ENCODE measurements around the gene PPP1R1B. TPM values are rescaled to one million over a fixed set of nuclear protein-coding genes. Genes with fewer than 3 reads are reported as not detected.

Gene PPP1R1B
- total and polyA plus RNA-seq, 3 donors from 2014 or later: 22.4 to 63.1 (median 24.3) TPM

DNA sequence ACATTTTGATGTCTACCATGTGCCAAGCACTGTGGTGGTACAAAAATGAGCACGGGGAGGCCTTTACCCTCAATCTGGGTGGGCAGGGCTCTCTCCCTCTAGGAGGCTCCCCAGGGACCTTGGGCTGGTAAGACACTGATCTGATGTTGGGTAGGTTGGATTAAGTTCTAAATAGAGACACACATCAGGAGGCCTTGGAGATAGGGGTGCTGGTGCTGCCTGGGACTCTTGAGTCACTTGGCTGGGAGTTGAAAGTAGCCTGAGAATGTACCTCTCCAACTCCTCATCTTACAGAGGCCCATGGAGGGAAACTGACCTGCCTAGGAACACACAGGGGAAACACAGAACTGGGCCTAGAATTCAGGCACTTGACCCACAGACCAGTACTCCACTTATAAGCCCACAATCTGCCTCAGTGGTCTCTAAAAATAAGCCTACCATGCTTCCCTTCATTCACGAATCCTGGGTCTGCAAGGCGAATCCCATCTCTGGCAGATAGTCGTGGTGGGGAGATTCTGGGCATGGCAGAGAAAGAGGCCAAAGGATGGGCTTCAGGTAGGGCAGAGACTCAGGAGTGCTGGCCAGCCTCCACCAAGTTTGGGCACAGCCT is 17.2 kb upstream of the PPP1R1B start:
- no peak for DNase-seq
- Histone ChIP-seq H3K36me3 (ENCODE audit: low read depth, missing control alignments) (no peaks in the 10 kb centered on the region), H3K27me3 (peaks cover 5% of the 10 kb centered on the region), H3K4me3 (no peak overlapping the region), H3K4me1 (peaks cover 6% of the 10 kb centered on the region), H3K9me3 (no peaks in the 10 kb centered on the region), H3K27ac (no peak overlapping the region)
- TF ChIP-seq, protein P1, sequence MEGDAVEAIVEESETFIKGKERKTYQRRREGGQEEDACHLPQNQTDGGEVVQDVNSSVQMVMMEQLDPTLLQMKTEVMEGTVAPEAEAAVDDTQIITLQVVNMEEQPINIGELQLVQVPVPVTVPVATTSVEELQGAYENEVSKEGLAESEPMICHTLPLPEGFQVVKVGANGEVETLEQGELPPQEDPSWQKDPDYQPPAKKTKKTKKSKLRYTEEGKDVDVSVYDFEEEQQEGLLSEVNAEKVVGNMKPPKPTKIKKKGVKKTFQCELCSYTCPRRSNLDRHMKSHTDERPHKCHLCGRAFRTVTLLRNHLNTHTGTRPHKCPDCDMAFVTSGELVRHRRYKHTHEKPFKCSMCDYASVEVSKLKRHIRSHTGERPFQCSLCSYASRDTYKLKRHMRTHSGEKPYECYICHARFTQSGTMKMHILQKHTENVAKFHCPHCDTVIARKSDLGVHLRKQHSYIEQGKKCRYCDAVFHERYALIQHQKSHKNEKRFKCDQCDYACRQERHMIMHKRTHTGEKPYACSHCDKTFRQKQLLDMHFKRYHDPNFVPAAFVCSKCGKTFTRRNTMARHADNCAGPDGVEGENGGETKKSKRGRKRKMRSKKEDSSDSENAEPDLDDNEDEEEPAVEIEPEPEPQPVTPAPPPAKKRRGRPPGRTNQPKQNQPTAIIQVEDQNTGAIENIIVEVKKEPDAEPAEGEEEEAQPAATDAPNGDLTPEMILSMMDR (IDR thresholded peaks at IDR 0.05): no peak
- TF ChIP-seq POLR2A (IDR thresholded peaks at IDR 0.05): no peak
- WGBS, 2 donors: 90 to 95% methylated on average over 4 of the region's 4 CpGs
- intact Hi-C loops (cut with DNase I; ENCODE audit: low total_unique reads): no loop called here

DNA sequence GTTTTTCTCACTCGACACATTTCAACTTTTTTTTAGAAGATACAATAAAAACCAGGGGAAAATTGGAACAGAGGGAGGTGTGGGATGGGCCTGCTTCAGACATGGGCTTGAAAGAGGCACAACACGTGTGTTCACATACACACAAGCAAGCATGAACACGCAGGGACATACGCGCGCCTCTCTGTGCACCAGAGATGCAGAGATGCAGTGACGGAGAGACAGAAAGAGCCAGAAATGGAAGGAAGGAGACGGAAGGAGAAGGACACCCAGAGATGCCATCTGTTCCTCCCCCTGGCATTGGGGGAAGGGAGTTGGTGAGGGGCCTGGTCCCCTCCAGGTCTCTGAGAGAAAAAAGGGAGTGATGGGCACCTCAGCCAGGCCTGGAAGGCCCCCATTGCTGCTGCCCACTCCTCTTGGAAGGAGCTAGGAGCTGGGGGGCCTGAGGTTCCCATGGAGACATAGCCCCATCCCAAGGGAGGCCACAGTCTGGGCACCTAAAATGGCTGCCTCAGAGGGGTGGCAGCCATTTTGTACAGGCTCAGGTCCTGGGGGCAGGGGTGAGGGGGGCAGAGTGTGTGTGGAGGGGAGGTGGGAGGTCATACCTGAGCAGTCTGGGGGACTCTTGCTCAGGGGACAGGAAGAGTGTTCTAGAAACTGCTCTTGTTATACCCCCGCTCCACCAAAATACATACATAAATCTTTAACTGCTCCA is 15.2 kb upstream of the PPP1R1B start:
- Histone ChIP-seq H3K9me3 (no peaks in the 10 kb centered on the region), H3K4me3 (no peak overlapping the region), H3K27me3 (peaks cover 5% of the 10 kb centered on the region), H3K27ac (no peak overlapping the region), H3K36me3 (ENCODE audit: low read depth, missing control alignments) (no peaks in the 10 kb centered on the region), H3K4me1 (no peaks in the 10 kb centered on the region)
- TF ChIP-seq, protein P1 (IDR thresholded peaks at IDR 0.05): no peak
- no peak for TF ChIP-seq POLR2A (IDR thresholded peaks at IDR 0.05)
- WGBS, 2 donors: 89 to 90% methylated on average over 9 of the region's 9 CpGs
- no peak for DNase-seq
- intact Hi-C loops (cut with DNase I; ENCODE audit: low total_unique reads): no loop called here

- H3K36me3 ChIP-seq (ENCODE audit: low read depth, missing control alignments): no peaks in the 10 kb centered on the region
- no peak for DNase-seq
- TF ChIP-seq, protein P1 (IDR thresholded peaks at IDR 0.05): no peak
- no peak overlapping the region for H3K27ac ChIP-seq
- no peaks in the 10 kb centered on the region for H3K4me1 ChIP-seq
- H3K27me3 ChIP-seq: peaks cover 5% of the 10 kb centered on the region
- no peaks in the 10 kb centered on the region for H3K9me3 ChIP-seq
- intact Hi-C loops (cut with DNase I; ENCODE audit: low total_unique reads): no loop called here
- 27 to 68% methylated on average over 2 to 22 of the region's 22 CpGs for WGBS, 2 donors
- H3K4me3 ChIP-seq: no peak overlapping the region
These were observed 14.4 kb upstream of the PPP1R1B start for GRCh38 chr17:39612291-39612894.

- H3K9me3 ChIP-seq: no peaks in the 10 kb centered on the region
- no peaks in the 10 kb centered on the region for H3K4me1 ChIP-seq
- H3K27ac ChIP-seq: no peak overlapping the region
- H3K36me3 ChIP-seq (ENCODE audit: low read depth, missing control alignments): no peaks in the 10 kb centered on the region
- DNase-seq: no peak
- TF ChIP-seq, protein P1 (IDR thresholded peaks at IDR 0.05): no peak
- no peak for TF ChIP-seq POLR2A (IDR thresholded peaks at IDR 0.05)
- WGBS, 2 donors: 67 to 78% methylated on average over 7 of the region's 7 CpGs
- no peak overlapping the region for H3K4me3 ChIP-seq
- intact Hi-C loops (cut with DNase I; ENCODE audit: low total_unique reads): no loop called here
- H3K27me3 ChIP-seq: peaks cover 4% of the 10 kb centered on the region
These were observed 13.8 kb upstream of the PPP1R1B start for GRCh38 chr17:39612935-39613464.

Measured in testis (tissue), 3 donors.